ENCODE results near the gene STAT4.

STAT4 gene

DNA sequence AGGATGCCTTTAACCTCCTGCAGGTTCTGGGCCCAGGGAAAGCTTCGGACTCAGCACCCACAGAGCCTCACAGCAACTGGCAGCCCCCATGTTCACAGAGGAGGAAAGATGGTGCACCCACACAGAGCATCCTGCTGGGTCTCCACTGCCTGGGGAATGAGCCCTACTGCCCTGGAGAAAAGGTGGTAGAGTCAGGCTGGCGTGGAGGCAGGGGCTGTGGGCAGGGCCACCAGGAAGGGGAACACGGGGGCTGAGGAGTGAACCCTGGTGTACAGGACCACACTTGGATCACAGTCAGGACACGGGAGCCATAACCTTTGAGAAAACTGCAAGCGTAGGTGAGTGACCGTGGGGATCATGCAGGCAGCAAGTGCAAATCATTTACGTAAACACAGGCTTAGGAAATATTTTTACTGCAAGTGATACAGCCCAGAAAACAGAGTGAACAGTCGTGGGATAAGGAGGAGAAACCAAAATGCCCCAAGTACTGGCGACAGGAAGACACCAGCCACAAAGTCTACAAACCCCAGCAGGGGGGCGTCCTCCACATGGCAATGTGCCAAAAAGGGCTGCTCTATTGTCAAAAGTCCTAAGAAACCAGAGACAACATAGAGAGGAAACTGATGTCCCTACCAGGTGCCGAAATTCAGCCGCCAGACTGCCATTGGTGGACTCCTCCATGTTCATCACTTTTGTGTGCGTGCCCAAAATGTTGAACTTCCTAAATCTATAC is 164.4 kb downstream of the STAT4 start:
- no peak for DNase-seq

- DNase-seq = no peak
These were observed 166.2 kb downstream of the STAT4 start for GRCh38 chr2:190984595-190984994.

- no peak for DNase-seq
These were observed 168.3 kb downstream of the STAT4 start for GRCh38 chr2:190982262-190983034.

- DNase-seq = no peak
These were observed 169.1 kb downstream of the STAT4 start for GRCh38 chr2:190981733-190982132.

- no peak for DNase-seq
These were observed 169.5 kb downstream of the STAT4 start for GRCh38 chr2:190981333-190981732.

DNA sequence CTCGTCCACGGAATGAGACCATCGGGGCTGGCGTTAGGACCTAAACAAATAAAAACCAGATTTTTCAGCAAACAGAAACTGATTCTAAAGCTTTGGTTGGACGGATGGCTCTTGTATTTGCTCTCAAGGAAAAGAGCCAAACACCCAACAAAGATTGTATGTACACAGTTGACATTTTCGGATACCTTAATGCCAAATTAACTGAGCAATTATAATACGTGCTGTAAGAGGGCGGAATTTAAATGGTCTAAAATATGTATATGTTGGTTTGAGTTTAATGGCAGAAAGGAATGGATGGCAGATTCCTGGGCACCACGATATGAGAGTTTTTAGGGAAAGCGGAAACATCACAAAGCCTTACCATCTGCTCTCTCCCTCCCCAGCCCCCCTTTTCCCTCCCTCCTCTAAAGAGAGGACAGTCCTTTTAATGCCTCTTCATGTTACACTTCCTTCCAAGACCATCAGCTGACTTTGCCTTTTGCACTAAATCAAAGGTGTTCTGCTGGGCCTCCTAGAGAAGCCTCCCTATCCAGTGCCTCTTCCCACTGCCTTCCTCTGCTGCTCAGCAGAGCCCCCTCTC is 170.1 kb downstream of the STAT4 start:
- DNase-seq = no peak

GRCh38 chr2:190979906-190980629 is 170.7 kb downstream of the STAT4 start:
- DNase-seq = no peak

Measured in NCI-H1436 (cell line).